Panc1 (cell line): ENCODE data around the gene DLG4. TPM values are rescaled to one million over a fixed set of nuclear protein-coding genes. Genes with fewer than 3 reads are reported as not detected.

ENCODE experiments used
- ATAC-seq: fragments of 200-7000 bp; cut with Tn5 transposase; 2 replicates; pipeline ENCODE4 v1.9.1; 2020; ENCODE audit warnings: mild to moderate bottlenecking, moderate library complexity
- BruUV-seq: library from RNA; stranded (reverse); fragments of 400-500 nt; replicated peaks from 2 replicates; lab custom pipeline; 2021; lab: Mats Ljungman, UMichigan
- CTCF ChIA-PET: fragments of 300-600 bp; sonication (Branson Sonifier 250); formaldehyde crosslinking; loops from one replicate; lab custom pipeline; 2022; ENCODE audit warnings: antibody characterized with exemption; lab: Charles Lee
- POLR2A ChIA-PET: fragments of 300-600 bp; sonication (Branson Sonifier 250); formaldehyde crosslinking; loops from one replicate; lab custom pipeline; 2022; ENCODE audit warnings: antibody characterized with exemption; lab: Charles Lee
- DNase-seq: peaks from one replicate; pipeline ENCODE4 v3.0.0-alpha.2; 2010; ENCODE audit warnings: low read depth, low spot score
- H3K27ac ChIP-seq: 2 replicates; pipeline ENCODE4 v1.5.1; 2011; ENCODE audit warnings: mild to moderate bottlenecking, low read length, inconsistent platforms
- H3K27me3 ChIP-seq: fragments of 200-500 bp; sonication (Bioruptor generic); 2 replicates; pipeline ENCODE4 v1.6.0; 2014; ENCODE audit warnings: low read length, inconsistent platforms; ENCODE audit not compliant: control insufficient read depth, insufficient read depth
- H3K36me3 ChIP-seq: fragments of 200-500 bp; sonication (Bioruptor generic); 2 replicates; pipeline ENCODE4 v1.5.1; 2014; ENCODE audit warnings: inconsistent platforms, mild to moderate bottlenecking, low read length, moderate library complexity; ENCODE audit not compliant: control insufficient read depth, insufficient read depth
- H3K4me1 ChIP-seq: 2 replicates; pipeline ENCODE4 v1.5.1; 2011; ENCODE audit warnings: inconsistent platforms, mild to moderate bottlenecking, low read length, moderate library complexity; ENCODE audit not compliant: control insufficient read depth, insufficient read depth
- H3K4me3 ChIP-seq, 2 experiments: 2 replicates each; pipeline ENCODE4 v1.5.1; 2011 to 2012; ENCODE audit warnings: low read depth in 2 of 2, low read length in 2 of 2, mild to moderate bottlenecking in 2 of 2, inconsistent platforms in 1 of 2, moderate library complexity in 1 of 2
- H3K9me3 ChIP-seq: fragments of 200-500 bp; sonication (Bioruptor generic); 2 replicates; pipeline ENCODE4 v1.5.1; 2014; ENCODE audit warnings: low read depth, mild to moderate bottlenecking, inconsistent platforms, low read length, moderate library complexity; ENCODE audit not compliant: control insufficient read depth, insufficient read depth
- CTCF ChIP-seq: fragments of 450-650 bp; IDR thresholded peaks from 2 replicates; pipeline ENCODE4 v1.5.1; 2017; ENCODE audit warnings: mild to moderate bottlenecking
- POLR2AphosphoS5 ChIP-seq: IDR thresholded peaks from 2 replicates; pipeline ENCODE4 v1.6.1; 2012; ENCODE audit warnings: mild to moderate bottlenecking, low read depth, low read length, moderate library complexity
- REST ChIP-seq, 2 experiments: IDR thresholded peaks; 2 replicates each; pipeline ENCODE4 v1.6.1; 2011 to 2012; ENCODE audit warnings: low read depth in 2 of 2, control low read depth in 1 of 2, low read length in 1 of 2, mild to moderate bottlenecking in 1 of 2, moderate library complexity in 1 of 2; ENCODE audit not compliant: insufficient read depth in 1 of 2
- SIN3A ChIP-seq: IDR thresholded peaks from 2 replicates; pipeline ENCODE4 v1.6.1; 2012; ENCODE audit warnings: low read depth, mild to moderate bottlenecking, low read length, moderate library complexity, borderline replicate concordance; ENCODE audit not compliant: insufficient read depth
- TCF7L2 ChIP-seq: IDR thresholded peaks from 2 replicates; pipeline ENCODE4 v1.6.1; 2011; ENCODE audit warnings: mild to moderate bottlenecking, low read depth, low read length, inconsistent platforms
- in situ Hi-C: cut with HindIII; loops from 2 replicates; pipeline ENCODE4 v1.10.0; 2016; ENCODE audit warnings: low sequenced_read_pairs, low pct_unique_long_range_greater_than_20kb
- intact Hi-C: fragments of 100-400 bp; cut with micrococcal nuclease; formaldehyde crosslinking; loops from one replicate; pipeline ENCODE4 v1.10.0; 2022; ENCODE audit not compliant: unreplicated experiment
- total RNA-seq: library from RNA; stranded (reverse); gene quantifications from one replicate; pipeline ENCODE4 v1.2.1, GENCODE V29; 2021; ENCODE audit not compliant: unreplicated experiment

DLG4 gene
- total RNA-seq, 1 experiment from 2014 or later: 32.4 TPM

- H3K36me3 ChIP-seq: no peaks in the 10 kb centered on the region
- BruUV-seq: no TSS peak
- intact Hi-C loops (no loop called here), in situ Hi-C loops (no loop called here)
- DNase-seq (no peak), ATAC-seq (no peak)
- no peaks in the 10 kb centered on the region for H3K4me1 ChIP-seq
- no peaks in the 10 kb centered on the region for H3K27me3 ChIP-seq
- TF ChIP-seq POLR2AphosphoS5 (no peak), TCF7L2 (no peak), SIN3A (no peak), CTCF (no peak), REST (IDR thresholded peaks at IDR 0.05; ENCODE audit: insufficient read depth in 1 of 2, low read depth in 2 of 2, low read length in 1 of 2) (no peak)
- ChIA-PET CTCF (no interaction called here), POLR2A (no interaction called here)
- H3K9me3 ChIP-seq: no peaks in the 10 kb centered on the region
- no peak overlapping the region for H3K27ac ChIP-seq
- H3K4me3 ChIP-seq: no peak overlapping the region
Observed at GRCh38 chr17:7138800-7139381, 80.7 kb downstream of the DLG4 start.

DNA sequence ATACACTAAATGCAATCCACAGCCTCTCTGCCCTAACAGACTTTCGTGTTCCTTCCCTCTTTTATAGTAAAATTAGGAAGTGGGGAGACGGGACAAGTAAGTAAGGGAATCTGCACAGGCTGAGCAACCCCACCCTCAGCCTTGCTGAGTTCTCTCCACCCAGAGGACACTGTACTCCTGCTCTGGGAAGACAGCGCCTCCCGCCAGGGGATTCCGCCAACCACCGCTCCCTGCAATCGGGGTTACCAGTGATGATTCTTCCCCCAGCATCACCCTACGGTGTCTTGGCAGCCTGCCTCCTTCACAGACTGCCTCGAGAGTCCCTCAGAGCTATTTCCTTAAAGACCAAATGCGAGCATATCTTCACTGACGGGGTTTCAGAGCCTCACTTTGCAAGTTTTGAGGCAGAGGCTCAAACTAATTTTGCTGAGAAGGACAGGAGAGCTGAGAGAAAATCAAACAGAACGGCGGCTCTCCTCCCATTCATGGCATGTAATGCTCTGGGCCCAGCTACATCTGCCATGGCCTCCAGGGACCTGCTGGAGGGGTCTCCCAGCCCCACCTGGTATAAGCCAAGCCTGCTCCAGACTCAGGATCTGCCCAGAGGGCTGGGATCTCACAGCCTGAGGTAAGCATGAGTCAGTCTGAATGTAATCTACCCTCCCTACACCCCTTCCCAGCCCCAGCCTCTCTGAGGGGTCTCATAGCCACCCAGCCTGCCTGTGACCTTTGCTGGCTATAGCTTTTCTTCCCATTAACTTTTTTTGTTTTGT is 82.3 kb downstream of the DLG4 start:
- no peak for ATAC-seq
- Histone ChIP-seq H3K9me3 (no peaks in the 10 kb centered on the region), H3K27ac (no peak overlapping the region), H3K4me1 (no peaks in the 10 kb centered on the region; the same call in 1 of the 2 replicates), H3K36me3 (no peaks in the 10 kb centered on the region), H3K27me3 (no peaks in the 10 kb centered on the region), H3K4me3 (no peak overlapping the region)
- DNase-seq: no peak
- ChIA-PET POLR2A (no interaction called here), CTCF (interaction anchor here (0.6 to 2.2 kb wide), 5 partner anchors 28 to 1701 kb away, joined by 3 to 9 read pairs (median 5); no protein-coding TSS in a partner anchor)
- TF ChIP-seq SIN3A (no peak), TCF7L2 (no peak), REST (IDR thresholded peaks at IDR 0.05; ENCODE audit: insufficient read depth in 1 of 2, low read depth in 2 of 2, low read length in 1 of 2) (no peak), POLR2AphosphoS5 (no peak), CTCF (no peak)
- in situ Hi-C loops: no loop called here
- BruUV-seq: no TSS peak
- intact Hi-C loops: no loop called here
